Erythroblast (primary cell): ENCODE results near the gene DYNC1I1.

ENCODE experiments used
- GATA1 ChIP-seq: IDR thresholded peaks from 2 replicates; pipeline ENCODE4 v1.6.1; 2011; ENCODE audit warnings: low read depth, mild to moderate bottlenecking, control low read depth, low read length, moderate library complexity
- POLR2A ChIP-seq: IDR thresholded peaks from 2 replicates; pipeline ENCODE4 v1.6.1; 2011; ENCODE audit warnings: mild to moderate bottlenecking, low read length

DNA sequence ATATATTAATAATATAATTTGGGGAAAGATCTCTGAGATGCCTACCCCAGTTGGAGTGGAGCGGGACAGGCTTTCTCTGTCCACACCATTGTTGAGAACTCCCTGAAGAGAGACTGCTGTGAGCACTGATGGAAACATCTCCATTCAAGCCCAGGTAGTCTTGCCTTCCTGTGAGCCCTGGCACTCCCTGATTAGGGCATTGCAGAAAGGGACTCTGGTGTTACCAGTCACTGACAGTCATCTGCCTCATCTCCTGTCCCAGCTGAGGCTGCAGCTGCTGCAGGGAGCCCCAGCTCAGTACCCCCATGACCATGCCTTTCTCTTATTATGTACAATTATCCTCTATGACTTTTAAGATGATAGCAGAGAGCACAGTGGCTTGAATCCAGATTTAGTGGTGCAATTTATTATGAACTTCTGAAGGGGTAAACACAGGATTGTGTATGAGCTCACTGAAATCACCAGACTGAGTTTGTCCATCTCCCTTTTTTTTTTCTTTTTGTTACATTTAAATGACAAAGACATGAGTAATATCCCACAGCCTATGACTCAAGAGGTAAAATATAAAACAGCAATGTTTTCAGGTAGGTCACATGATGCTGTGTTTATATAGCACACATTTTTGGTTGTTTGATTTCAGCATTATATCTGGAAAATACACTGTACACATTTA, 312.7 kb downstream of the DYNC1I1 start:
- TF ChIP-seq POLR2A (no peak), GATA1 (no peak)
